HG03108 (cell line): Measurements from ENCODE around the gene PPARGC1A.

Experiments used
- ATAC-seq: cut with Tn5 transposase; IDR thresholded peaks from one replicate; pipeline ENCODE4 v1.9.1; 2021; ENCODE audit warnings: moderate library complexity; ENCODE audit not compliant: unreplicated experiment

Gene PPARGC1A

DNA sequence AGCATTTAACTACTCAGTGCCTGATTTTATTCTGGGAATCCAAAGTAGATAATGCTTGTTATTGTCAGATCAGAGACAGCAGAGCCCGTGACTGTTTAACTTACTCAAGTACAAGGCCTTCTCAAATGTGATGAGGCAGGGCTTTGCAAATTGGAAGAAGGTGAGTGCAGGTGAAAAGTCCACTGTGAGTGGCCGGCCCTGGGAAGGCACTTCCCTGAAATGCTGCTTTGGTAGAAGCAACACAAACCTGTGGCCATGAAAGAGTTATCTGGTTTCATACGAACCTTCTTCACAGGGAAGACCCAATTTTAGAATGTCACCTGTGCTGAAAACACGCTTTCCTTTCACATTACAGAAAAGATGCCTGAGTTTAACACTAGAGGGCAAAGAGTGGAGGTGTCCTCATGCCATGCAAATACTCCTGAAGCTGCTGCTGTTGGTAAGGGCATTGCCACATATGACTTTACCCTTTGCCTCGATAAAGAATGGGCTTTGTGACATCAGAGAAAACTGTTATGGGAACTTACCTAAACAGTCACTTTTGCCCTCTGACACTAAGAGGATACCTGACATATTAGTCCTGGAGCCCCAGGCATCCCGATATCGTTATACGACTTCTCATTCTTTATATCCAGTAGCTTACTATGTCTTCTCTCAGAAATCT lies 8.0 kb downstream of the PPARGC1A start:
- no peak for ATAC-seq

DNA sequence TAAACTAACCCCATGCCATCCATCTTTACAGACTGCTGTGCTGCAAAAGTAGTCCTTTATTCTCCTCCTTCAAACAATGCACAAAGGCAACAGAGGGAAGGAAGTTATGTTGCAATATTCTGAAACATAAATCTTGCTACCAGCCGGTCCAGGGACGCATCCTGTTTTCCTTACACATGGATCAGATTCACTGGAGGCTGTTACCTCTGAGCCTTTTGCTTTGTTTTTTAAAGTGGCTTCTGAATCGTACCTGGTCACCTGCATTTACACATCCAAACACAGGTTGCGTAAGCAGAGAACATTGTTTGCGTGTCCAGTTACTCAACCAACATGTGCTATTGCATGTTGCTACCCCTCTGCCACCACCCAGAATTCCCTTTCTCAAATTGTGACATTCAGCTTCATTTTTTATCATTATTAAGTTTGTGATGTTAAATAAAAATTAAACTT lies 8.8 kb downstream of the PPARGC1A start:
- ATAC-seq, result no peak

DNA sequence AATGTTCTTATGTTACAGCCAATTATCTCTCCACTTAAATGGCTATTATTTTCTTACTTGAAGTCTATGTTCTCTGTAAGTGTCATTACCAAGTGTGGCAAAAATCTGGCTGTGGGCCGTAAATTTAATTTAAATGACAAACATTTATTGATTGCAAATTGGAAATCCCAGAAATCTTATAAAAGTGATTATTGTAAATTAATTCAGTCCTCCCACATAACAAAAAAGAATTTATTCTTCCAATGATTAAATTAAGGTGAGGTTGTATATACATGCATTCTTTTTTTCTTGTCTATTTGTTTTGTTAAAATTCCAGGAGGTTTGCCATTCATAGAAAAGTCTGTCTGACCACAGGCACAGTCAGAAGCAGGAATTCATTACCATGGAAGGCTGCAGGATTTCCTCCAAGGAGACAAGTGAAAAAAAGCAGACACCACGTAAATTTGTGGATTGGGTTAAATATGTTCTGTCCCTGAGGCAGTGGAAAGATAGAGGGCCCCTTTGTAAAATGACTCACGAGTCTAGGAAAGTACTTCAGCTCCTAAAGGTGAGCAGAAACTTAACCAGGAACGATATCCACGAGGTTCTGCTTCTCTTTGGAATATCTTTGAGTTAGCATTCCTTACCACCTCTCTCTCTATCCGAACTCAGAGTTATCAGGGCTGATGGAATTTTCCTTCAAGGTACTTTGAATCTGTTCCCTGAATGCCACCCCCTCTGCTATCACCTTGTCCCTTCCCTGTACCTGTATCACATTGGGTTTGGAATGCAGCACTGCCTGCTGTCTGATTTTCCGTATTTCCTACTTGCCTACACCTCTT lies 10.7 kb downstream of the PPARGC1A start:
- ATAC-seq, result no peak

DNA sequence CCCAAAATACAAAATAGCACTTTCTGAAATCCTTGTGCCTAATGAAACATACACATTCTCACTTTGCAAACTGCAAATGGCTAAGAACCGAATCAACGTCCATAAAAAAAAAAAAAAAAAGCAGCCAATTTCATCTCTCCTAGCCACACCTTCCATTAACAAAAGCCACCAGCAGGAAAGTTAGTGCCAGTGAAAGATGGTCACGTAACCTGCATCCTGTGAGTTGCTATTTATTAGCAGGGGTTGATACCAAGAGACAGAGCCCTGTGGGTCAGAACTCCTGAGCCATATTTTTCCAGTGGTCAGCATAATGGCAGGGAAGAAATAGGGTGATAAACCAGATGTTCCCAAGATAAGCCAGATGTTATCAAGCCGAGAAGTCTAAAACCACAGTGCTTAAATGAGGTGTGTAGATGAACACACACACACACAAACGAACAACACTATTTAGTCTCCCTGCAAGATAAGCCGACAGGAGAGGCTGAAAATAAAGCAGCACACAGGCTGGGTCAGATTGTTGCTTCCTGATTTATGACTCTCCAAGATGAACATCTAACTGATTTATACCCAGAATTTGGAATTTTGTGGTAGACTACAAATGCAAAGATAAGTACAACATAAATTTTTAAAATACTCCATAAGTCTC lies 11.5 kb downstream of the PPARGC1A start:
- no peak for ATAC-seq

DNA sequence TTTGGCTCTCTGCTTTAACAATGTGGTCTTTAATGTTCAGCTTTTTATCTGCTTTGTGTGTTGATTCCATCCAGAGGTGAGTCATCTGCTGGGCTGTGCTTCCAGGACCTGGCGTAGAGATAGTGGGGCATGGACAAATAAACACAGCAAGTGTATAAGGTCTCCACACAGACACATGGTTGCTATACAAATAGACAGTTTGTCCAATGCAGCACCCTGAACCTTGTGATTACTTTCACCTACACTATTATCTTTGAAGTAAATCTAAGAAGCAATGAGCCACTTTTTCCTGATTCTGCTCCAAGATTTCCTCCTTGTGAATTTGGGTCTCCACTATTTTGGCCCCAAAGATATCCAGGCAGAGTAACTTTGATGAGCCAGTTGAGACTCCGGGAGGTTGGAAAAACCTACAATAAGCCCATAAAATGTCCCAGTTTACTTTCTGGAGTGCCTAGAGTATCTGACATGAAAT lies 12.1 kb downstream of the PPARGC1A start:
- no peak for ATAC-seq

DNA sequence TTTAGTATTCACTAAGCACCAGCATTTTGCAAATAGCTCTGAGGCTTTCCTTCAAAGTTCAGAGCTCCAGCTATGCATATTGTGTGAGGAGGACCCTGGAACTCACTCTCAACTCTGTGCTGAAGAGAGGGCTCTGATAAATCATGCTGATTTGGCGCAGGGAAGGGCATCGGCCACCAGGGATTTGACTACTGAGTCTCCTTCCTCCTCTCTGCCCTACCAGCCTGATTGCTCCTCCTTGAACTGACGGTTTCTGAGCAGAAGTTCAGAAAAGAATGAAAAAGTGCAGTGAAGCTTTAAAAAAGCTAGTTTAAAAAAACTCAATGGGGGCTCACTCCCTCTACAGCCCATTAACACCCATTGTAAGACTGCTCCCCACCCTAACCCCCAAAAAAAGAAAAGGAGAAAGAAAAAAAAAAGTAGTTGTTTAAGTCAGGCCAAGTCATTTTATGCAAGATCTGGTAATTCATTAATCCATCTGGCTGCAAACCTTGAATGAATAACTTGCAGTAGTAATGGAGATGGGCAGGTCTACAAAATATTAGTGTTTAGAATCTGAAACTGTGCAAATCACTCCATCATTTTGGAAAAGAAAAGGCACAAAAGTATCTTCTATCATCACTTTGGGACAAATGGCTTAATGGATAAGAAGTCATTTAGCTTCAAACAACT lies 13.3 kb downstream of the PPARGC1A start:
- ATAC-seq, result no peak

DNA sequence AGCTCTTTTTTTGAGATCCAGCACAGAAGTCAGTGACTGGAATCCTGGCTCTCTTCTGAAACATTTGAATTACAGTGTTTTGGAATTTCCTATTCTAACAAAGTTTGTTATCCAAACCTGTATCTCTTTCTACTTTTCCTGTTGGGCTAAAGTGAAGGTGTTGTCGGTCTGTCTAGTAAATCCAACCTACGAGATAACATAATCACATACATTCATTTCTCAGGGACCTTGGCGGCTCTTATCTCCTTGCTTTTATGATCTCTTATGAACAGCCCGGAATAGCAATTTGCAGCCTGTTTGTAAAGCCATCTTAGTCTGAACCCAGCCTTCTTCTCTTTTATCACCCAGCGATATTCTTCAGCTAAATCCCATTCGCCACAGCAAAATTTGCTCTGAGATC lies 14.5 kb downstream of the PPARGC1A start:
- no peak for ATAC-seq

DNA sequence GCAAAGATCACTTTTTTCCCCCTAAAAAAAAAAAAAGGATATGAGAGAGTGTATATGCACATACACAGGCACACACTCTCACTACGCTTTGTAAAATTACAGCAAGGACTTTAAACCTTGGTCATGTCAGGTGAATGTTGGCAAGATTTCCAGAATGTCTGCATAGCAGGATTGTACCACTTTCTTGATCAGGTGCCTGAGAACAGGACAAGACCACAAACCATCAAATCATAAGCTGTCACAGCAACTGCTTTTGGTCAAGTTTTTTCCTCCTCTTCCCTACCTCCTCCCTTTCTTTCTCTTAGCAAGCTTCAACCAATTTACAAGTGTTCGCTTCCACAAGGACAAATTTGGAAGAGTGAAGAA lies 15.3 kb downstream of the PPARGC1A start:
- no peak for ATAC-seq

DNA sequence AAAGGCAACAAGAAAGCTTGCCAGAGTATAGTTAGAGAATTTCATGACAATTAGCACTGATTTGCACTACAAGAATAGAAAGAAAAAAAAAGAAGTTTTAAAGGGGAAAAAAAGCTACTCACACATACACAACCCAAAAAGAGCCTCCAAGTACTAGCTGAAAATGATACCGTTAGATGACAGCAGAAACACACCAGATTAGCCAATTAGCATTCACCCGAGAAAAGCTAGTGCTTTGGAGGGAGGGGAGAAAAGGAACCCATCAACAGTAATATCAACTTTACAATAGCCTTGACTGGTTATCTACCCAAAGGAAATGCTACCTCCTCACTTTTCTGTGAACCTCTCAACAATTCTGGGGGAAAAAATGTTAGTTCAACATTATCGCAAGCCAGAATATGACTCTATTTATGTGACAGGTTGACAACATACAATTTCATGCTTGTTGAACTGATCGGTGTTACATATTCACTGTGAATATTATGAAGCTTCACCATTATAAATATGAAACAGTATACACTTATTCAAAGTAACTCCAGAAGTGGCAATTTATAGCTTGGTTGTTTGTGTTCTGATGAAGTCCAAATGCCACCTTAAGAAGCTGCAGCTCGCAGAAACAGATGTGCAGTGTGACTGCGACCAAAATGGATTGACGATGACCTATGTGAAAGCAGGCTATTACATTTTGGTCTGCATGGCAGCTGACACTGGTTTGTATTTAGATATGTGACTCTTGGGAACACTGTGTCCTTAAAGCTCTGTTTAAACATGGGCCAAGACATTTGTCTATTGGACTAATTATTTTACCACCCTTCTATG lies 15.9 kb downstream of the PPARGC1A start:
- no peak for ATAC-seq

DNA sequence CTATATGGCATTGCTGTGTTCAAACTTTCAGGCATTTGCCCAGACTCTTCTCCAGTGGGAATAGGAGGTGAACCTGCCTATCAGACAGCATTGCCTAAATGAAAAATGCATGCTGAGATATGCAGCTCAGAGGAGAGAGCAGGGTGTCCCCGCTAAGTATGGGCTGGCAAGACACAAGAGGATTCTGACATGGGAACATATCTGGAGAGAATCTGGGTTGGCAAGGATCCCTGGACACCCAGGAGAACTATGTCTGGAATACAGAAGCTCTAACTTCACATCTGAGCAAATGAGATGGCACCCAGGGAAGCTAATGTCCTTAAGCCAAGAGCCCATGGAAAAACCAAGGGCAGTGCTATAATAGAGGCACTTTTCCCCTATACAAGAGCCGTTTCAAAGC lies 18.4 kb downstream of the PPARGC1A start:
- ATAC-seq, result no peak

DNA sequence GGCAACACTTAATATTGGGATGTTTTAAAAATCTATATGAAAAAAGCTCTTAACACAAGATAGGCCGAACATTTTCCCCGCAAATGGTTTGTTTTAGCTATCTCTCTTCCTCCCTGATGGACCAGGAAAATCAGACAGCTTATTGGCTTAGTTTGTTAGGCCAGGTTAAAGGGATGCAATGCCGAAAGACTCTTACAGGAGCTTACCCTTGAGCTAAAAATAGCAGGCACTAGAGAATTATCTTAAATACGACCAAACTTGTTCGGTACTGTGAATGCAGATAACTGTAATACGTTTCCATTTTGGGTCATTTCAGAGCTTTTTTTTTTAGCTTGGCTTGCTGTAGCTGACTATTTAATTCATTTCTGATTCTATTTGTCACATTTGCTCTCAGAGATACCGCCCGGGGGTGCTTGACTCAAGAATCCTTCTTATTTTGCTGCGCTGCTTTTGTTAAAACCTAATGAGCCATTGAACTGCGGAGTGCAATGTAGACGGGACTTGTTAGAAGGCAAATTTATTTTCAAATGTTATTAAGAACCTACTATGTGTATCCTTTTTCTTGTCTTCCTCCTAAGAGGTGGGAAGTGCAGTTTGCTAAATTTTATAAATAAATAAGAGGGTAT lies 23.3 kb downstream of the PPARGC1A start:
- ATAC-seq, result no peak

DNA sequence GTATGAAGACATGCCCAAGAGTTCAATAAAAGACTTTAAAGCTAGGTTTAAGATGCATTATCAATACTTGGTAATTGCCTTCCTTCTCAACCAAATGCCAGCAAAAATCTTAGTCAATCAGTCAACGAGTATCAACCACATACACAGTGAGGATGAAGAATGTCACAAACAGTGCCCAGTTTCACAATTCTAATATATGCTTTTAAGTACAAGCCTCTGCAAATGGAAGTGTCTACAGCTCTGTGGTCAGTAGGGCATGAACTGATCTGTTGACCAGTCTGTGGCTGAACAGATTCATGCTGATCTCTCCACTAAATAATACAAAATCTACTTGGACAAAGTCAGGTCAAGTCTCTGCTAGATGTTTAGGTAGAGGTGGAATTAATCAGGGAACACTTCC lies 27.9 kb downstream of the PPARGC1A start:
- no peak for ATAC-seq

DNA sequence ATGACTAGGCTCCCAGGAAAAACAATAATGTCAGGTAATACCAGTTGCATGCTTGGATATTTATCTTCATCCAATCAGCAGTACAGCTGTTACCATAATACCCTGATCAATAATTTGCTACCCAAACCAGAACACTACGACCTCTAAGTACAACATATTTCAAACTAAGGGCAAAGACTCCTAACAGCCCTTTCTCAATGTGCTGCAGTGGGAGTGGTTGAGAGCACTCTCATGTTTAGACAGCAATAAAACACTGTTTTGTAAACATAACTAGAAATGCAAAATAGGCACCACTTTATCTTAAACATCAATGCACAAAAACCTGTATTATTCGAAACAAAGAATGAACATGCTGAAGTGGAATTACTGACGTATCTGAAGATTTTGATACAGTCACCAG lies 28.9 kb downstream of the PPARGC1A start:
- no peak for ATAC-seq

DNA sequence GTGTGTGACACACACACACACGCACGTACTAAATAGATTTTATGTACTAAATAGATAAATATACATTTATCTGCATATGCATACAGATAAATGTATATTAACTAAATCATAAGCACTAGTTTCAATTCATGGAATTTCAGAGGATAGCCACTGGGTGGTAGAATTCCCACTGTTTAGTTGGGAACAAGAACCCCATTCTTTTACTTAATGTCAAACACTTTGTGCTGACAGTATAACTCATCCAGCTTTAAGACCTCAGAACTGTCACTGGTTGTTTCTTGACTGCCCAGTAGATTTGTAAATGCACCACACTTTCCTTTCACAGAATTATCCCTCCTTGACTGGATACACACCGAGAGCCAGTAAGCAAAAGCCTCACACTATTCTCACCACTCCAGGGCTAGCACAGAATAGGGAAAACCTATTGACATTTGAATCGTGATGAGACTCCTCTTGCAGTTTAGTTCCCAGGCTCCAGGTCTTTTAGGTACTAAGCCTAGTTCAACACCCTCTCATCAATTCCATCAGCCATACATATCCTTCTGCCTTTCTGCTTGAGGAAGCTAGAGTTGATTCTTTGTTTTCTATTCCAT lies 32.4 kb downstream of the PPARGC1A start:
- no peak for ATAC-seq

DNA sequence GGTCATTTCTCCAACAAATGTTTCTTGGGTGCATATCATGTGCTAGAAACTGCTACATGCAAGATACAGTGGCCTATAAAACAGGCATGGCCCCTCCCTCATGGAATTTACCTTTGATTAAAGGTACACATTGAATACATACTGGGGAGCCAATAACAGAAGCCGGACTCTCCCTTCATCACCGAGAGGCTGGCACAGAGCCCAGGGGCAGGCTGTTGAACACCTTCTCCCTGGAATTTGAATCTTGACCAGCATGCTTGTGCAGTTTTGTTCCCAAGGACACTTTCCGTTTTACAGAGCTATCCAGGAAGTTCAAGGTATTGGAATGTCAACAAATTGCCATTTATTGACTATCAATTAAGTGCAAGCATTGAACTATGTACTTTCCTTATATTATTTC lies 33.2 kb downstream of the PPARGC1A start:
- no peak for ATAC-seq

DNA sequence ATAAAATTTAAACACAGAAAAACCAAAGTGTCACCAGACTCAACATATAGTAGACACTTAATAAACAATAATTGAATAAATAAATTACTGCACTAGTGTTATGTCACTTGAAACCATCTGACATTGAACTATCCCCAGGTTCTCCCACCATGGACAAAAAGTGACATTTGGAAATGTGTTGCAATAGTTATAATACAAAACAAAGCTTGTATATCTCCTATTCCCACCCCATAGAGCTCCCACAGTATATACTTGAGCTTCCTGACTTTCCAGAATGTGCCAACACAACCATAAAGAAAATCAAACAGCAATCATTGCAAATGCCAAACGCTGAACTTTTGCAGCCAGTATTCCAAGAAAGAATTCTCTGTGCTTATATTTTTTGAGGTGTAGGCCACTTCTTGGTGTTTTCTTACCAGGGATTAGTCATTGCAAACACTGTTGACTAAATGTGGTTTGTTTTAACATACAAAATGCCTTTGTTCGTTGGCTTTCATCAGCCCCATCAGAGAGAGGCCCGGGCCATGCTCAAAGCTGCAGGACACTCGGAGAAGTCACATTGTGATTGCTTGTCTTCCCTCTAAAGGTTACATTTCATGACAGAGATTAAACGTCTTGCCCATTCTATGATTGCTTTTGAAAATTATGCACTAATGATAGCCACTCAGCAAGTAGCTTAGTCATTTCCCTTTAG lies 33.8 kb downstream of the PPARGC1A start:
- ATAC-seq, result no peak

DNA sequence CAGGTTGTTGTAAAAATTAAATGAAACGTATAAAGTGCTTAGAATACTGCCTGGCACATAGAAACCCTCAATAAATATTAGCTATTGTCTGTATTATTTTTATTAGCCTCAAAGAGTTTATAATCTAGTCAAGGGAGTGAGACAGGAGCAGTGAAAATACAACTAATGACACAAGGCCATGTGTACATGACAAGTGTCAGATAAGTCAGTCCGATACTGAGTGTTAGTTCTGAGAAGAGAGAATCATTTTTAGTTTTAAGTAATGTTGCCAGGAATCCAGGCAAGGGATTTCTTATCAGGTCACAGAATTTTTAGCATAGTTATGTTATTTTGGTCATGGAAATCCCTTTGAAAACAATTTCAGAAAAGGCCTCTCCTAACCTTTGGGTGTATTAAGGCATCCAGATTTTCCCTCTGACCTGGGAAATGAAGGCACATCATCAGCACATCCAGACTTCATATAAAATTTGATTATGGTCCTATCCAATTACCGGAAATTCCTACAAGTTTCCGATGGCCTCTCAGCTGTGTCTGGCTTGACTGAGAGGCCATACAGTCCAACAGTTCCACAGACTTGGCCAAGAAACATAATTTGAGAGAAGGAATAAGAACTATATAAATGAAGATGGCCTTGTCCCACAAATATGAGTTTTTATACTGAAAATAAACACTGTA lies 35.7 kb downstream of the PPARGC1A start:
- ATAC-seq, result no peak

DNA sequence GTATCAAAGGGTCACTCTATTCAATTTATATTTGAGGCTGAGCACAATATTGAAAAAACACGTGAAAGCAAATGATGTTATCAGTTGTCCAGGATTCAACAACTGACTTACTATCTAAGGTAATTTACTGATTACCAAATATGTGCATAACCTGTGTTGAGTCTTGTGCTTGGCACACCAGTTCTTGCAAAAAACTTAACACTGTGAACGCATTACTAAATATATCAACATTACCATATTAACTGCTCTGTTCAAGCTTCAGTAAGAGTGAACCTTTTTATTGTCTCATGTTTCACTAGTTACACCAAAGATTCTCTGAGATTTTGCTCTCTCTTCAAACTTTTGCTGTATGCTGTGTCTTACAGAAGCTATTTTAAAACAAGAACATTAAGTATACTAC lies 38.4 kb downstream of the PPARGC1A start:
- ATAC-seq, result no peak

DNA sequence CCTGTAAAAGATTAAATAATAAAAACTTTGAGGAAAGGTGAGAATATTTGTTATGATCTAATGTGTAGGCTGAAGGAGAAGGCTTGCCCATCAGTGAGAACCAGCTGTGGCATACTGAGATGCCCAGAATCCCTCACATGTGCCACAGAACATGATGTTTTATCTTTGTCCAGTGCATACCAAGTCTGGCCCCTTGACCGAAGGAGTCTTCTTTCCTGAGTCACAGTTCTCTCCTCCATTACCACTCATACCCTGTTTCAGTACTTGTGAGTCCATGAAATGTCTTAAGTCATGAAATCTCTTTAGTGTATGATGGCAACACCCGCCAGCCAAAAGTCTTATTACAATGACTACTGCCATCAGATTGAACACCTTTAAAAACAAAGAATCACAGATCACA lies 42.7 kb downstream of the PPARGC1A start:
- no peak for ATAC-seq
